Caco-2 (cell line): ENCODE measurements around the gene FUOM. TPM values are rescaled to one million over a fixed set of nuclear protein-coding genes. Genes with fewer than 3 reads are reported as not detected.

ENCODE experiments used
- BruUV-seq: library from RNA; stranded (reverse); fragments of 400-500 nt; replicated peaks from 2 replicates; lab custom pipeline; 2021; lab: Mats Ljungman, UMichigan
- CTCF ChIA-PET: fragments of 300-600 bp; sonication (Branson Sonifier 250); formaldehyde crosslinking; loops from one replicate; lab custom pipeline; 2022; ENCODE audit warnings: antibody characterized with exemption; lab: Charles Lee
- POLR2A ChIA-PET: fragments of 300-600 bp; sonication (Branson Sonifier 250); formaldehyde crosslinking; loops from one replicate; lab custom pipeline; 2022; ENCODE audit warnings: antibody characterized with exemption; lab: Charles Lee
- DNase-seq, 2 experiments: peaks; one replicate each; pipeline versions ENCODE4 v3.0.0 to v3.0.0-alpha.2; 2020 to 2022
- H3K27me3 ChIP-seq: replicated peaks from 2 replicates; pipeline ENCODE4 v1.6.0; 2011; ENCODE audit warnings: low read length; ENCODE audit not compliant: control insufficient read depth, insufficient read depth
- H3K36me3 ChIP-seq: 2 replicates; pipeline ENCODE4 v1.5.1; 2011; ENCODE audit warnings: low read length; ENCODE audit not compliant: control insufficient read depth, insufficient read depth
- H3K4me1 ChIP-seq: fragments of 250-450 bp; sonication (Bioruptor Pico); 2 replicates; pipeline ENCODE4 v1.5.1; 2020; ENCODE audit warnings: mild to moderate bottlenecking
- H3K4me3 ChIP-seq: 2 replicates; pipeline ENCODE4 v1.5.1; 2011; ENCODE audit warnings: low read depth, mild to moderate bottlenecking, control low read depth, low read length
- H3K9me3 ChIP-seq: fragments of 250-450 bp; sonication (Bioruptor Pico); 2 replicates; pipeline ENCODE4 v1.5.1; 2020; ENCODE audit warnings: mild to moderate bottlenecking, moderate library complexity
- H3K27ac Mint-ChIP-seq: one replicate; pipeline ENCODE4 v1.8.0; 2022; ENCODE audit warnings: mixed read lengths; ENCODE audit not compliant: unreplicated experiment
- H3K27me3 Mint-ChIP-seq: one replicate; pipeline ENCODE4 v1.8.0; 2022; ENCODE audit warnings: mixed read lengths; ENCODE audit not compliant: insufficient read depth, unreplicated experiment
- H3K36me3 Mint-ChIP-seq: one replicate; pipeline ENCODE4 v1.8.0; 2022; ENCODE audit warnings: mild to moderate bottlenecking, mixed read lengths; ENCODE audit not compliant: insufficient read depth, unreplicated experiment
- H3K4me1 Mint-ChIP-seq: one replicate; pipeline ENCODE4 v1.8.0; 2022; ENCODE audit warnings: low read depth, mixed read lengths; ENCODE audit not compliant: unreplicated experiment
- H3K4me3 Mint-ChIP-seq: one replicate; pipeline ENCODE4 v1.8.0; 2022; ENCODE audit warnings: mild to moderate bottlenecking, moderate library complexity, mixed read lengths; ENCODE audit not compliant: unreplicated experiment
- H3K9me3 Mint-ChIP-seq: one replicate; pipeline ENCODE4 v1.8.0; 2022; ENCODE audit warnings: mixed read lengths; ENCODE audit not compliant: unreplicated experiment
- CTCF ChIP-seq, 2 experiments: fragments of 200-600 bp in 1 of 2; IDR thresholded peaks; 1 replicate in 1 of 2; 2 replicates in 1 of 2; pipeline versions ENCODE4 v1.5.1 to v1.8.0; 2011 to 2022; ENCODE audit warnings: antibody characterized with exemption in 1 of 2, control low read depth in 1 of 2, inconsistent platforms in 1 of 2, low read depth in 1 of 2, low read length in 1 of 2, mild to moderate bottlenecking in 1 of 2, moderate library complexity in 1 of 2; ENCODE audit not compliant: insufficient read depth in 1 of 2, severe bottlenecking in 1 of 2, unreplicated experiment in 1 of 2
- intact Hi-C: fragments of 100-400 bp; cut with micrococcal nuclease; formaldehyde crosslinking; loops from one replicate; pipeline ENCODE4 v1.10.0; 2022; ENCODE audit not compliant: unreplicated experiment
- total RNA-seq: library from RNA; stranded (reverse); gene quantifications from 2 replicates; pipeline ENCODE4 v1.2.3, GENCODE V29; 2022

The FUOM gene
- total RNA-seq, 1 experiment from 2014 or later: 119 TPM

GRCh38 chr10:133343558-133343957, 14.3 kb downstream of the FUOM start:
- DNase-seq: no peak
- Mint-ChIP-seq H3K27me3 (no peaks in the 10 kb centered on the region), H3K4me1 (peaks cover 13% of the 10 kb centered on the region), H3K36me3 (peaks cover 28% of the 10 kb centered on the region), H3K4me3 (no peak overlapping the region), H3K27ac (no peak overlapping the region), H3K9me3 (peaks cover 9% of the 10 kb centered on the region)
- CTCF ChIA-PET: no interaction called here
- intact Hi-C loops: no loop called here
- Histone ChIP-seq H3K4me3 (no peak overlapping the region), H3K27me3 (no peaks in the 10 kb centered on the region), H3K4me1 (peaks cover 29% of the 10 kb centered on the region), H3K9me3 (peaks cover 19% of the 10 kb centered on the region; the same call in 1 of the 2 replicates), H3K36me3 (no peaks in the 10 kb centered on the region)
- POLR2A ChIA-PET: interaction anchor here (0.6 kb wide), 2 partner anchors 19 to 69 kb away, joined by 3 to 5 read pairs; no protein-coding TSS in a partner anchor
- BruUV-seq: no TSS peak
- no peak for TF ChIP-seq CTCF (IDR thresholded peaks at IDR 0.05; ENCODE audit: insufficient read depth in 1 of 2, low read depth in 1 of 2, low read length in 1 of 2, severe bottlenecking in 1 of 2, unreplicated experiment in 1 of 2)

DNA sequence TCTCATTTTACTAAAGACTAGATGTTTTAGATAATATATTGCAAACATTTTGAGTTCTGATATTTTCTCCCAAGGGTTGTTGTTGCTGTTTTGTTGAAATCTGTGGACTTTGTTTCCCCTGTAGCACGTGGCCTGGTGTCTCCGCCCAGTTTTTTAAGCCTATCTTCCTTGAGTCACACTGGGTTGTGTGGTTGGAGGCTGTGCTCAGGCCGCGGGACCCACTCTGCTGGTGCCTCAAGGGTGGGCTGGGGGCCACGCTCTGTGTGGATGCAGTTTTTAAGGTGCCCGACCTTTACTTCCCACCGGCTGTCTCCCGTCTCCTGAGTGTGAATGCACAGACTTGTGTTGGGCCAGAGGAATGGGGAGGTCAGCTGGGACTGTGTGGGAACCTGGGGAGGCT, 14.9 kb downstream of the FUOM start:
- DNase-seq: no peak
- TF ChIP-seq CTCF (IDR thresholded peaks at IDR 0.05; ENCODE audit: insufficient read depth in 1 of 2, low read depth in 1 of 2, low read length in 1 of 2, severe bottlenecking in 1 of 2, unreplicated experiment in 1 of 2): no peak
- Mint-ChIP-seq H3K27ac (no peak overlapping the region), H3K4me1 (peaks cover 13% of the 10 kb centered on the region), H3K36me3 (peaks cover 22% of the 10 kb centered on the region), H3K9me3 (peaks cover 9% of the 10 kb centered on the region), H3K4me3 (no peak overlapping the region), H3K27me3 (no peaks in the 10 kb centered on the region)
- intact Hi-C loops: no loop called here
- peaks cover 25% of the 10 kb centered on the region; the same call in 1 of the 2 replicates for H3K9me3 ChIP-seq
- BruUV-seq: no TSS peak
- no peak overlapping the region for H3K4me3 ChIP-seq
- H3K4me1 ChIP-seq: peaks cover 23% of the 10 kb centered on the region
- ChIA-PET POLR2A (no interaction called here), CTCF (no interaction called here)
- H3K27me3 ChIP-seq: no peaks in the 10 kb centered on the region
- no peaks in the 10 kb centered on the region for H3K36me3 ChIP-seq

- no peak for DNase-seq
- TF ChIP-seq CTCF (IDR thresholded peaks at IDR 0.05; ENCODE audit: insufficient read depth in 1 of 2, low read depth in 1 of 2, low read length in 1 of 2, severe bottlenecking in 1 of 2, unreplicated experiment in 1 of 2): no peak
- intact Hi-C loops: no loop called here
- Histone ChIP-seq H3K4me3 (no peak overlapping the region), H3K36me3 (no peaks in the 10 kb centered on the region), H3K27me3 (no peaks in the 10 kb centered on the region; the same call in none of the 2 replicates), H3K9me3 (peaks cover 27% of the 10 kb centered on the region; the same call in 1 of the 2 replicates), H3K4me1 (peaks cover 15% of the 10 kb centered on the region)
- Mint-ChIP-seq H3K9me3 (peaks cover 9% of the 10 kb centered on the region), H3K27ac (no peak overlapping the region), H3K27me3 (no peaks in the 10 kb centered on the region), H3K36me3 (peaks cover 16% of the 10 kb centered on the region), H3K4me3 (no peak overlapping the region), H3K4me1 (peaks cover 13% of the 10 kb centered on the region)
- POLR2A ChIA-PET: no interaction called here
- BruUV-seq: no TSS peak
- CTCF ChIA-PET: no interaction called here
Observed at GRCh38 chr10:133341983-133342382, 15.8 kb downstream of the FUOM start.
